Measurements from ENCODE around the gene ECT2.
"Not testable (repeated sequence)": the region's sequence is repeated elsewhere in the genome, so short reads cannot be mapped to it uniquely, and the experiment has no call there.

ECT2 gene

DNA sequence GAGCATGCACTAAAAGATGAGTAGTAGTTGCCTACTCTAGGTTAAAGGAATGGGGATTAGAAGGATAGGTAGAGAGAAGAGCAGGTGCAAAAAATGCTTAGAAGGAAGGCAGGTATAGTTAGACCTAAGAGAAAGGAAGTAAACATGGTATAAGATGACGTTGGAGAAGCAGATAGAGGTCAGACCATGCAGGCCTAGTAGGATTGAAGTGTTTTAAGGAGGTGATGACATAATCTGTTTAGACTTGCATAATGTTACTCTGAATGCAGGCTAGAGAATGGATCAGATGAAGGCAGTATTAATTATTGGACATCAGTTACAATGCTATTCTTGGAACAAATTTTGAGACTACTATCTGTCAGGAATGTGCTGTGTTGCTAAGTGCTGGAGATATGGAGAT is 11.1 kb upstream of the ECT2 start:
- FAIRE-seq, result no peak

DNA sequence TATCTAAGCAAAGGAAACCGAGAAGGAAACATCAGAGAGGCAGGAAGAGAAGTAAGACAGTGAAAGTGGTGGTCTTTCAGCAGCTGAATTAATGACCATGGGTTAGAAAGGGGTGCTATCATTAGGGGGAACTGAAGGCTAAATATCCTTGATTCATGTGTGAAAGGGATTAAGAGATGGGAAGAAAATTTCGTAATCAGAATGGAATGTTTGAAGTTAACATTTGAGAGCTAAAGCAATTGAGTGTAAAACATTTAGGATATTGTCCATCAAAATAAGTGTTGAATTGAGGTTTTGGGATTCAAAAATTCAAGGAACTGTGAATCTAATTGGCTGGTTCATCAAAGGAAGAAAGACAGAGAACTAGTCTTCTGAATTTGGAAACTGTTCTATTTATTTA is 4.1 kb upstream of the ECT2 start:
- FAIRE-seq, result no peak

DNA sequence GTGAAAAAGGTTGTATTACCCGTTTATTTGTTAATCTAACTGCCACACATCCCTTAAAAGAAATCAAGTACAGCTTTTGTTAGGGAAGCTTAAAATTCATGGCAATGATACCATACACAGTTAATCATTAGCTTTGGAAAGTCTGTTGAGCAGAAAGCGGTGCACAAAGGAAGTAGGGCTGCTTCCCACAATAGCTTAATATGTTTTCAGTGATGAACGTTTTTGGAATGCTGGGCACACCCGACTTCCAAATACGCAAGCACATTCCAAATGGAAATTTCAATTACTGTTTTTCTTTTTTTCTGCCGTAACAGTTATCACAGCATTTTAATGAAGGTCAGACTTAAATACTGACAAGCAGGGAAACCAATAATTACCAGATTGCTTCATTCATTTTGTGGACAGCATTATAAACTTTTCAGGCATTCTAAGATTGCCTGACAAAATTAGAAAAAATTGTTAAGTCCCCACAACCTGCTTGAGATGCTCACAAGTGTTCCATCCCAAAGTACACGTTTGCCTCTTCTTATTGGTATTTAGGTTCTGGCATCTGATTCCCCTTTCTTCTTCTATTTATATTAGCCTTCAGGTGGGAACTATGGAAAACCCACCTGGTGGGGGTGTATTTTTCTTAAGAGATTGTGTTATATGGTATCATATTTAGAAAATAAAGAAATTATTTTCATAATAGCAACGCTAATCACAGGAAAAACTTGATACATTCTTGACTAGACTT is 1.1 kb upstream of the ECT2 start:
- peak; percentile 82 for FAIRE-seq

DNA sequence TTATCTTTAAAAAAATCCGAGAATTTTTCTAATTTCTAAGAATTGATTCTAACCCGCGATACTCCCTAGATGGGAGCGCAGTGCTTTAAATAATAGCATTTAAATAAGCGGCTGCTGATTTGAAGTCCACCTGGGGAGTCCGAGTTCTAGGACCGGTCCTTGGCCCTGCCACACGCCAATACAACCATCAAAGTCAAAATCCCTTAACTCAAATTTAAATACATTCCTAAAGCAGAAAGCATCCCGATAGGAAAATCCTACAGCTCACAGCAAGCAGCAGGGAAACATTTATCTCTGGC is 508 bp upstream of the ECT2 start:
- no peak for FAIRE-seq

DNA sequence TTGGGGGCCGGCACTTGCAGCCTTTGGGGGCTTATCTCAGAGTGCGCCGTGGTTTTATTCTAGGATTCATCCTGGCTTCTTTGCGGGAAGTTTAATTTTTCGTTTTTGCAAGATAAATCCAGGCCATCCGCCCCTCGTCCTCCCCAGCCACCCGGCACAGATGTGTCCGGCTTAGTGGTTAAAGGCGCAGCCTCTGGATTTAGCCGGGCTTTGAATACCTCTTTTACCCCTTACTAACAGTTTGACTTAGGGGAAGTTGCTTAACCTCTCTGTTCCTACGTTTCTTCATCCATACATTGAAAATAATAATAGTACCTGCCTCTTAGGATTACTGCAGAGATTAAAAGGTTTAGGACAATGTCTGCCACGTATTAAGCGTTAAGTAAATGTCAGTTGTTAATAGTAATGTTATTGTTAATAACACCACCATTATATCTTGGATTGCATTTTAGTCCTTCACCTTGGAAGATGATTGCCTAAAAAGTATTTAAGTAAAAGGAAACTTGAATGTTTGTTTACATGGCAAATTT is 714 bp downstream of the ECT2 start:
- no peak for FAIRE-seq

DNA sequence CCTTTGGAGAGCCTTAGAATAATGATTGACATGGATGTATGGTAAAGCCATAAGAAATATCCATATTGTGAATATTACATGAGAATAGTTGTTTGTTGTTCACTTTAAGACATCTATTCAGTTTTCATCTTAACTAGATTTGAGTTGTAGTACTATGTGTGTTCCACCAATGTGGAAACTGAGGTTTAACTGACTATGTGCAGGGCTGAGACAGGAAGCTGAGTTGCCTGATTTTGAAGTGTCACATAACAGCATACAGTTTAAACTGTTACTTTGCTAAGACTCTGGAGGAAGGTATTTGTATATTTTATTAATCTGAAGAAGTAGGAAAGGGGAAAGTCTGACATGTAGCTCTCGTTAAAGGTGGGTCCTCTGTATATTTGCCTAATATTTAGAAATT is 2.1 kb downstream of the ECT2 start:
- no peak for FAIRE-seq

DNA sequence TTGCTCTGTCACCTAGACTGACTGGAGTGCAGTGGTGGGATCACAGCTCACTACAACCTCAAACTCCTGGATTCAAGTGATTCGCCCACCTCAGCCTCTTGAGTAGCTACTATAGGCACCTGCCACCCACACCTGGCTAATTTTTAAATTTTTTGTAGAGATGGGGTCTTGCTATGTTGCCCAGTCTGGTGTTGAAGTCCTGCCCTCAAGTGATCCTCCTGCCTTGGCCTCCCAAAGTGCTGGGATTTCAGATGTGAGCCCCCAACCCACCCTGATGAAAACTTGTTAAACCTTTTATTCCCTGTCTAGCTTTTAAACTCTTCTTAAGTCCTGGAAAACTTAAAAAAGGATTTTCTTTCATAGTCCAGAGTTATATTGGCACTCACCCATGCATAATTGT is 2.6 kb downstream of the ECT2 start:
- FAIRE-seq, result no peak

DNA sequence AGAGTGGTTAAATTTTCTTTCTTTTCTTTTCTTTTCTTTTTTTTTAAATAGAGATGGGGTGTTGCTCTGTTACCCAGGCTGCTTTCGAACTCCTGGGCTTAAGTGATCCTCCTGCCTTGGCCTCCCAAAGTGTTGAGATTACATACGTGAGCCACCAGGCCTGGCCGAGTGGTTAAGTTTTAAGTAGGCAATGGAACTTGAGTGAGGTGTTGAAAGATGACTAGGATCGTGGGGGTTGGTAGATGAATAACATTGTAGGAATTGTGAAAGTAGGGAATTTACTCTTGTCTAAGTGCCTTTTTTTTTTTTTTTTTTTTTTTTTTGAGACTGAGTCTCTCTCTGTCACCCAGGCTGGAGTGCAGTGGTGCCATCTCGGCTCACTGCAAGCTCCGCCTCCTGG is 9.9 kb downstream of the ECT2 start:
- not testable (repeated sequence) for FAIRE-seq

DNA sequence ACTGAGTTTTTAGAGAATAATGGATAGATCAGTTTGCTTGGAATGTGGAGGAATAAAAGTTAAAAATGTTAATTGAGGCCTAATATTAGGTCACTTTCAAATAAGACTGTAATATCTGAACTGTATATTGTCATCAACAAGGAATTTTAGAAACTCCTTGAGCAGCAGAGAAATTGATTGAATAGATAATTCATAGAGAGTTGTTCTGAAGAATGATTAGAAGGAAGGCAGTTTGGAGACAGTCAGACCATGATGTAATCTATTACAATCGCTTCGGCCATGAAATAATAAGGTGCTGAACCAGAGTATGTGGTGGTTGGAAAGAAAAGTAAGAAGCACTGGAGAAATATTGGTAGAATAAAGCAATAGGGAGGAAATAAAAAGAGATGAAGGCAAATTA is 15.7 kb downstream of the ECT2 start:
- no peak for FAIRE-seq

DNA sequence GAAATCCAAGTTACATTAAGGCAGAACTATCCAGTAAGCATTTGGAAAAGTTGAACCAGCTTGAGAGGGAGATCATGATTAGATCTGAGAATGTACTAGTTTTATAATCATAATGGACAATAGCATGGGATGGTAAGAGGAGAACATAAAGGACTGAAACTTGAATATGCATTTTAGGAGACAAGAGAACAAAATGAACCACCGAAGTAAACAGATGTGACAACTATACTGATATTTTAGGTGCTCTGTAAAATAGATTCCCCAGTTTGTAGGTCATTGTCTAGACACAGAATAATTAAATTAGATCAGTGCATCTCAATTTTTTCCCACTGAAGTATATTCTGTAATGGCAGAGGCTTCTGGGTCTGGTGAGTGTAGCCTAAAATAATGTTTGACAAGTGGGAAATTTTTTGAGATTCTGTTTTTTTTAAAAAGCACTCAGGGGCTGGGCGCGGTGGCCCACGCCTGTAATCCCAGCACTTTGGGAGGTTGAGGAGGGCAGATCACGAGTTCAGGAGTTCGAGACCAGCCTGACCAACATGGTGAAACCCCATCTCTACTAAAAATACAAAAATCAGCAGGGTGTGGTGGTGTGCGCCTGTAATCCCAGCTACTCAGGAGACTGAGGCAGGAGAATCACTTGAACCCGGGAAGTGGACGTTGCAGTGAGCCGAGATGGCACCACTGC is 16.3 kb downstream of the ECT2 start:
- FAIRE-seq, result no peak

DNA sequence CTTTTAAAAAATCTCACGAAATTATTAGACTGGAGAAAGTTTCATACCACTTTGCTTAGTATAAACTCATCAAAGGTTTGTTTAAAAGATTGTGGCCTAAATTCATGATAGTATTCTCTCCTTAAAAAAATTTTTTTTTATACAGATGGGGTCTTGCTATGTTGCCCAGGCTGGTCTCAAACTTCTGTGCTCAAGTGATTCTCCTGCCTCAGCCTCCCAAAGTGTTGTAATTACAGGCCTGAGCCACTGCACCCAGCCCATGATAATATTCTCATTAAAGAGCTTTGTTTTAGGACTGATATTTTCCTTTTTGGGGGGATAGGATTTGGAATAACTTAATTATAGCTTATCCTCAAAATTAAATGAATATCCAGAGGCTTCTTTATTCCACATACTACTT is 19.9 kb downstream of the ECT2 start:
- no peak for FAIRE-seq

DNA sequence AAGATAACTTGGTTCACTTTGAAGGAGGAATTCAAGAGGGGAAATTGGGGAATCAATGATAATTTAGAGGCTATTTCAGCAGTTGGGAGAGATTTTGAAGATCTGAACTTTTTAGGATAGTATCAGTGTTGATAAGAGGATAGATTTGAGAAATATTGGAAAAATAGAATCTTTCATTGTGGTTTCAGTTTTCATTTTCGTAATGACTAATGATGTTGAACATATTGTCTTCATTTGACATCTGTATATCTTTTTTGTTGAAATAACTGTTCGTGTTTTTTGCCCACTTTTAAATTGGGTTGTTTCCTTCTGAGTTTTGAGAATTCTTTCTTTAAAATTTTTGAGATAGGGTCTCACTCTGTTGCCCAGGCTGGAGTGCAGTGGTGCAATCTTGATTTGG is 21.1 kb downstream of the ECT2 start:
- FAIRE-seq, result no peak

DNA sequence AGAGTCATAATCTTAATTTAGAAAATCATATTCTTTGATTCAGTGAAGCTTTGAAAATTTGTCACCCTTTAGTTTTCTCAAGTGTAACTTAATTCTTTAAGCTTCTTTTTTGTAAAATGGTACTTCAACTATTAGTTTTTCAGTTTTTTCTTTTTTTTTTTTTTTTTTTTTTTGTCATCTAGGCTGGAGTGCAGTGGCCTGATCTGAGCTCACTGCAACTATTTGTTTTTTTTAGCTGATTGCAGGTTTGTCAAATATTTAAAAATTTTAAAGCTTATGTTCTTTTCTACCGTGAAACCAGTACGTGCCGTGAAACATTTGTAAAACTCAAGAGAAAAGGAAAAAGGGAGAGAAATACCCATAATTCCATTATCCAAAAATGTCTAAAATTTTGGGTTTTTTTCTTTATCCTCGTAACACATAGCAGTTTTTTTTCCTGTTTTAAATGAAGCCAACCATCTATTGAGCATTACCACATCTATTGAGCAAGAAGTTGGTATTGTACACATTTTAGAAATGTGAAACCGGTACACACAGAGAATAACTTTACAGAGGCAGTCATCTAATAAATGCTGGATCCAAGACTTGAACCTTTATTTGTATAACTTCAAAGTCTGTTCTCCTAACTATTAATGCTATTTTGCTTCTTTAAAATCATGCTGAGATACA is 25.7 kb downstream of the ECT2 start:
- FAIRE-seq, result no peak

DNA sequence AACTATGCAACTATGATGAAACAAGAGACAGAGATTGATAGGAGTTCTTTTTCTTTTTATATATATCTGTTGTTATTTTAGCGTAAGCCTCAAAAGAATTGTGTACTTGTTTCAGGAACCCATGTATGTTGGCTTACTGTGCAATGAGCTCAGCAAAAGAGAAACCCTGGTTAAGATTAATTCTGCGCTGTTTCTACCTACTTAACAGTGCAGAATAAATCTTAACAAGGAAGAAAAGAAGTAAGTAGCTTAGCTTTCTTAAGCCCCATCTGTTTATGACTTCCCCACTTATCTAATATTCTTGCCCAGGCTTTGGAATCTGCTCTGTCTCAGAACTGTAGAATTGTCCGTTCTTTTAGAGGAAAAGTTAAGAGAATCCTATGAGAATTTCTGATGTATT is 27.4 kb downstream of the ECT2 start:
- FAIRE-seq, result no peak

DNA sequence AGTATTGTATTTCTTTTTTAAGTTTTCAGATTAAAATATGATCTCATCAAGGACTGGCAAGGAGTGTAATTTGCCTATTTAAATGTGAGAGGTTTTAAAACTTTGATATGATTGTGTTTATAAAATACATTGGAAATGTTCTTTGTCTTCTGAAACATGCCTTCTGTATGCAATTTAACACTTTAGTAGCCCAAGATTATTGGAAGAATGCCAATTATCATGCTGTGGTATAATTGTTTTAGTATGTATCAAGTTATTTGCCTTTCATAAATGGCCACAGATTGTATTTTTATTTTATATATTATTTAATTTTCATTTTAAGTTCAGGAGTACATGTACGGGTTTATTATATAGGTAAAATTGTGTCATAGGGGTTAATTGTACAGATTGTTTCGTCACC is 31.7 kb downstream of the ECT2 start:
- FAIRE-seq, result no peak

DNA sequence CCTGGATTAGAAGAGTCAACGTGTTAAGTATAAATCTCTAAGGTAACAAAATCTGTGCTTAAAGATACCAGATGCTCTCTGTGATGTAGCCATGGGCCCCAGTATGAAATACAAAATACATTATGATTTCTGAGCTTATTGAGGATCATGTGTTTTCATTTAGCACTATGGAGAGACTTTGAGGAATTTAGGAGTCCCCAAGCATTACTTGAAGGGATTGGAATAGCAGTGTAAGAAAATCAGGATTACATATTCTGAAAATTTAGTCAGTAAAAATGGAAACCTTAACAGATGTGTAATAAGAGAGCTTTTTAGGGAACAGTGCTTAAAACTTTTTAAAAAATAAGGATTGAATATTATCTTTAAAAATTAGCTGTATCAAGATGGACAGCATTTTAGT is 35.5 kb downstream of the ECT2 start:
- FAIRE-seq, result no peak

DNA sequence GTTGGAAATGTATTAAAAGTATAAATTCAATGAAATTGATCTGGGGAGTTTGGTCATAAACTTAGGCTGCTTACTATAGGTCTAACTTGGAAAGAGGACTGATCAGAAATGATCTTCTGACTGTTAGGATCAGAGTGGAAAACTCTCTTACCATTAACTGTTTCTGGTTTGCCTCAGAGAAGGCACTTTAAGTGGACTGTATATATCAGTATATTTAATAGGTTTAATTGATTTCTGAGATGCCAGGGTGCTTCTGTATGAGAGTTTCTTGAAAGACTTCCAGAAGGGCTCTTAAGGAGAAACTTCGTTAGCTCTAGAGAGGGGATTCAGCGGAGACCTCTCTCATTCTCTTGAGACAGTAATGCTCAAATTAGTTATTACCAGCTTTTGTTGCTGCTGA is 36.5 kb downstream of the ECT2 start:
- no peak for FAIRE-seq

DNA sequence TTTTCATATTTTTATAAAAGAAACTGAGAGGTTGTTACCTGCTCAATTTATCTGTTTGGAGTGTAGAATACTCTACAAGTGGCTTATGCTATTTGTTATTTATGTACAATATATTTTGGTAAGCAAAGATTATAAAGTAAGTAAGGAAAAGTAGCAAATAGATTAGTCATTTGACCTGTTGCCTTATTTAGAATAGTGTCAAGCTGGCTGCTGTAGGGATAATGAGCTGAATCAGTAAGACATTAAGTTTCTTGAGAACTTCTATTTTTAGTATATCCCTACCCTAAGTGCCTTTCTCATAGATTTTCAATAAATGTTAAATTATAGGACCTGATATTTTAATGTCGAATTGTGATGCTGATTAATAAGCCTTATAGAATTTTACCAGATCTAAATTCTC is 37.2 kb downstream of the ECT2 start:
- no peak for FAIRE-seq

DNA sequence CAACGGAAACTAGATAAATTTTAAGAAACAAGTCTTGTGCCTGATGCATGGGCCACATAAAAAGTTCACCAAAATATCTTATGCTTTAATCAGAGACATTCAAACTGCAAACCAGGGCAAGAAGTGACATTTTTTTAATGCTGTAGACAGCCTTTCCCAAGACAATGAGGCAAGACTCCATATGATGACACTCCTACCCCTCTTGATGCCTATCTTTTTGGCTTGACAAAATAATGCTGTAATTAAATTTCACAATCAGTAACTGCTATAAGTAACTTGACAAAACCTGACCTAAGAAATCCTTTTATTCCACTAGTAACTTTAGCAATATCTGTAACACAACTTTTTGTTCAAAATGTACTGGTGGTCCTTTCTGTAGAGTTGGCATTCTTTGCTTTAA is 48.7 kb downstream of the ECT2 start:
- FAIRE-seq, result no peak

DNA sequence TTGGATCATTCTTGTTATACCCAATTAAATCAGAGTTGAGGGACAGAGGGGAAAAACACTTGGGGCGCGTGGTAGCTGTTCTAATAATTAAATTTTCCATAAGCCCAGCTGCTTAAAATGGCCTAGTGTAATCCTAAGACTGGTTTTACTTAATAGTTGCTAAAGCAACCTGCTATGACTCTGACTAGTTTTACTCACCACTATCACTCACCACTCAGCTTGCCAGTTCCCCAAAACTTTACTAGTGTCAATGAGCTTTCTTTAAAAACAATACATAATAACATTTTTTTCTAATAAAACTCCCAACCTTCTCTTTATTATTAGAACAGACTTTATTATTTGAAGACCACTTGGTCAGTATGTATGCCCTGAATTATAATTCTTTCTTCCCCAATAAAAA is 49.6 kb downstream of the ECT2 start:
- FAIRE-seq, result no peak

DNA sequence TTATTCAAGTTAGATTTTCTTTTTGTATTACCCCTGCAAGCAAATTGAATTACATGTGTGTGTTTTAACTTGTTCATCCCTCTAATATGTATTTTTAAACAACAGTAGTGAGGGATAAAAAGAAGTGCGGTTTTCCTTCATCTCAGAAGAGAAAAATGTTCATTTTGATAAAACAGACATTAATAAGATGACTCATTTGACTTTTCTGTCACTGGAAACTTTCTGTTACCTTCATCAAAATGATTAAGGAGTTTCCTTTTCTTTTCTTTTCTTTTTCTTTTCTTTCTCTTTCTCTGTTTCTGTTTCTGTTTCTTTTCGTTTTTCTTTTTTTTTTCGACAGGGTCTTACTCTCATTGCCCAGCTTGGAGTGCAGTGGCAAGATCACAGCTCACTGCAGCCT is 53.0 kb downstream of the ECT2 start:
- no peak for FAIRE-seq

DNA sequence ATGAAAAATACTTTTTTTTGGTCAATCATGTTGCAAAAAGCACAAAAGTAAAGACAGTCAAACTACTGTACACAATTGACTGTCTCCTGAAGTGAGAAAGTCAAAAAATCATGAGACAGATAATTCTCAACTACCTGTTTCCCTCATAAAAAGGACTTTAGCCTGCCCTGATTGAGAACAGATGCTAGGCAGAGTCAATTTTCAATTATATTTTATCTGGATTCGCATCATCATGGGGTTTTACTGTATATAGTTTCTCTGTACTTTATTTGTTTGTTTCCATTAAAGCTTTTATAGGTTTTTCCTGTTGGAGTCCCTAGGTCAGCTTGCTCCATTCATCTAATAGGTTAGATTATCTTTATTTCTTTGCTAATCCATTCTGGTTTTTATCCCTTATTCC is 53.8 kb downstream of the ECT2 start:
- no peak for FAIRE-seq

DNA sequence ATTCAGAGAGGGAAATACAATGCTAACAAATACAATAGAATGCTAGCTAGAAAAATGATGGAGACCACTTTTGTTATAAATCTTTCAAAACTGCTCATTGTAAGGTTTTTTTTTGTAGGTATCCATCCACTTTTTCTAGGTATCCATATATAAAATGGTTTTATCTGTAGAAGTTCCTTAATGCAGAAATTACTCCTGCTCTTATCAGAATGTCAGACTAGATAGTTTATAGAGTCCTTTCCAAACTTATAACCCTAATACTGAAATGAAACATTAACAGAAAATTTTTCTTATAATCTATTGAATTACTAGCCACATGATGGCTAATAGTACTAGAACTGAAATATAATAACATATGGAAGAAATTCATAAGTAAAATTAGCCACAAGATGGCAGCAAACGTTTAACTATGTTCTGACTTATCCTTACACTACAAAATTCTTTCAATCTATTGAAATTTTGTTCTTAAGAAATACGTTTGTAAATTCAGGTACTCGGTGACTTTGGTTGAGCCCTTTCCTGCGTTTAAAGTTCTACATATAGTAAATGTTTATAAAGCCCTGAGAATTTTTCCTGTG is 58.5 kb downstream of the ECT2 start:
- FAIRE-seq, result peak; percentile 100

DNA sequence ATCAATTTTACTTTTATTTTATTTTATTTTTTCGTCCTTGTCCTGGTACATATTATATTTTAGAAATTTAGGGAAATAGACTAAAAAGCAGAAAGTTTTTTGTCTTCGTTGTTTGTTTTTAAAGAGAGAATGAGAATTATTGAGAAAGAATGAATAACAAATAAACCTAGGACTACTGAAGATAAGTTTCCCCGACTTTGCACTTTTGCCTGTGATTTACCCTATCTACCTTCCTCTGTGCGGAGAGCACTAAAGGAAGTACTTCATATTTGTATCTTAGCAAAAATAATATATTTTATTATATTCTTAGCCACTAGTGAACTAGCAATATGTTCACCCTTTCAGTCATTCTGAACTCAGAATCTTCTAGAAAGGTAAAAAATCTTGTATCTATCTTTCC is 60.6 kb downstream of the ECT2 start:
- FAIRE-seq, result no peak
